ENCODE results near the gene HMX3.

The HMX3 gene

GRCh38 chr10:123135415-123136141 lies at the start of gene HMX3:
TSS of gene HMX3 (plus strand) at chr10:123135970. CDS start at chr10:123136051, 81 bp downstream.
- no peak for DNase-seq

- no peak for DNase-seq
Measured at GRCh38 chr10:123086281-123086680, 49.5 kb upstream of the HMX3 start.

GRCh38 chr10:123087348-123087747 lies 48.4 kb upstream of the HMX3 start:
- DNase-seq = no peak

- no peak for DNase-seq
Measured at GRCh38 chr10:123087786-123088185, 48.0 kb upstream of the HMX3 start.

GRCh38 chr10:123092635-123093414 lies 42.9 kb upstream of the HMX3 start:
- DNase-seq = no peak

- DNase-seq = no peak
Measured at GRCh38 chr10:123093489-123093888, 42.3 kb upstream of the HMX3 start.

GRCh38 chr10:123096452-123096851 lies 39.3 kb upstream of the HMX3 start:
- no peak for DNase-seq

- DNase-seq = no peak
Measured at GRCh38 chr10:123097039-123097438, 38.7 kb upstream of the HMX3 start.

- DNase-seq = no peak
Measured at GRCh38 chr10:123100030-123100762, 35.6 kb upstream of the HMX3 start.

GRCh38 chr10:123101872-123102271 lies 33.9 kb upstream of the HMX3 start:
- no peak for DNase-seq

- DNase-seq = no peak
Measured at GRCh38 chr10:123102673-123103072, 33.1 kb upstream of the HMX3 start.

- no peak for DNase-seq
Measured at GRCh38 chr10:123103944-123104343, 31.8 kb upstream of the HMX3 start.

- no peak for DNase-seq
Measured at GRCh38 chr10:123109466-123109865, 26.3 kb upstream of the HMX3 start.

GRCh38 chr10:123117644-123118417 lies 17.9 kb upstream of the HMX3 start:
- no peak for DNase-seq

- DNase-seq = no peak
Measured at GRCh38 chr10:123119081-123119480, 16.7 kb upstream of the HMX3 start.

GRCh38 chr10:123126246-123126645 lies 9.5 kb upstream of the HMX3 start:
- DNase-seq = no peak

- no peak for DNase-seq
Measured at GRCh38 chr10:123129618-123130271, 6.0 kb upstream of the HMX3 start.

- no peak for DNase-seq
Measured at GRCh38 chr10:123132576-123133477, 2.9 kb upstream of the HMX3 start.

- no peak for DNase-seq
Measured at GRCh38 chr10:123133541-123134342, 2.0 kb upstream of the HMX3 start.

- DNase-seq = no peak
Measured at GRCh38 chr10:123134343-123134914, 1.3 kb upstream of the HMX3 start.
